ENCODE results near the gene ARHGAP26.
A peak's percentile ranks its signal among the peaks of the same experiment; 100 is the strongest.

Gene ARHGAP26

DNA sequence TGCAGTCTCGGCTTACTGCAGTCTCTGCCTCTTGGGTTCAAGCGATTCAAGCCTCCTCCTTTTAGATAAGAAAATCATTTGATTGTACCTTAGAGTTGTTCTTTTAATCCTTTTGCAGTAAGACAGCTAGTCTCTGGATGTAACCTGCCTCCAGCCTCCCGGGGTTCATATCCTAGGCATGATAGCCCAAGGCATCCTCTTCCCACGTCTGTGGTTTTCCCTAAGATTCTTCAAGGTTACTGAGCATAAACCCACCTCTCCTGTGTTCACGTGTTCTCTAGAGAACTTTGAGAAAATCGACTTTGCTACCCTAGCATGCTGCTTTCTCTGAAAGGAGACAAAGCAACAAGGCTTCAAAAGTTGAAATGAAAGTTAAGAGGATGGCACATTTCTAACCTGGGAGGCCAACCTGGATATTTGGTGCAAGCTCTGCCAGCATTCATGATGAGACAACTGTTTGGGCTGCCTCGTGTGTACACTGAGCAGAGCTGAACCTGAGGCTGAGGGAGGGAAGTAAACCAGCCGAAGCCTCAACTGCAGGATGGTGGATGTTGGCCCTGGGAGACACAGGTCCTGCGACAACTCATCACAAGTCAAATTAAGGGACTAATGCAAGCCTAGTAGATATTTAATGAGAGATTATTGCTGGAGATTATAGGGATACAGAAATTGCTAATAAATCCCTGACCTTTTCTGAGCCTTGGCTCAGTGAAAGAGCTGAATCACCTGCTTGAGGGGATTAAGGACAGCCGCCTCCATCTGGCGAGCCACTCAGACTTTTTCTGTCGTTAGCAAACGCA lies 261.8 kb downstream of the ARHGAP26 start:
- no peak overlapping the region for H3K4me3 ChIP-seq (IDR thresholded peaks at IDR 0.05; ENCODE audit: insufficient read depth, low read depth, low read length)
- H3K27ac ChIP-seq, result no peak overlapping the region
- H3K4me1 ChIP-seq (ENCODE audit: low read depth, poor library complexity, severe bottlenecking), result peaks cover 22% of the 10 kb centered on the region
- H3K27me3 ChIP-seq (ENCODE audit: insufficient read depth, low read depth), result no peaks in the 10 kb centered on the region
- H3K36me3 ChIP-seq (ENCODE audit: insufficient read depth), result no peaks in the 10 kb centered on the region
- H2AFZ ChIP-seq (ENCODE audit: low read depth), result no peak overlapping the region
- TF ChIP-seq, protein P1, sequence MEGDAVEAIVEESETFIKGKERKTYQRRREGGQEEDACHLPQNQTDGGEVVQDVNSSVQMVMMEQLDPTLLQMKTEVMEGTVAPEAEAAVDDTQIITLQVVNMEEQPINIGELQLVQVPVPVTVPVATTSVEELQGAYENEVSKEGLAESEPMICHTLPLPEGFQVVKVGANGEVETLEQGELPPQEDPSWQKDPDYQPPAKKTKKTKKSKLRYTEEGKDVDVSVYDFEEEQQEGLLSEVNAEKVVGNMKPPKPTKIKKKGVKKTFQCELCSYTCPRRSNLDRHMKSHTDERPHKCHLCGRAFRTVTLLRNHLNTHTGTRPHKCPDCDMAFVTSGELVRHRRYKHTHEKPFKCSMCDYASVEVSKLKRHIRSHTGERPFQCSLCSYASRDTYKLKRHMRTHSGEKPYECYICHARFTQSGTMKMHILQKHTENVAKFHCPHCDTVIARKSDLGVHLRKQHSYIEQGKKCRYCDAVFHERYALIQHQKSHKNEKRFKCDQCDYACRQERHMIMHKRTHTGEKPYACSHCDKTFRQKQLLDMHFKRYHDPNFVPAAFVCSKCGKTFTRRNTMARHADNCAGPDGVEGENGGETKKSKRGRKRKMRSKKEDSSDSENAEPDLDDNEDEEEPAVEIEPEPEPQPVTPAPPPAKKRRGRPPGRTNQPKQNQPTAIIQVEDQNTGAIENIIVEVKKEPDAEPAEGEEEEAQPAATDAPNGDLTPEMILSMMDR (conservative IDR thresholded peaks at IDR 0.05; ENCODE audit: low read depth, low read length), result no peak
- H3K4me2 ChIP-seq, result no peak overlapping the region
- no peaks in the 10 kb centered on the region for H4K20me1 ChIP-seq (ENCODE audit: insufficient read depth)
- H3K9ac ChIP-seq, result no peak overlapping the region
- H3K79me2 ChIP-seq (ENCODE audit: insufficient read depth, low read depth), result no peaks in the 10 kb centered on the region

DNA sequence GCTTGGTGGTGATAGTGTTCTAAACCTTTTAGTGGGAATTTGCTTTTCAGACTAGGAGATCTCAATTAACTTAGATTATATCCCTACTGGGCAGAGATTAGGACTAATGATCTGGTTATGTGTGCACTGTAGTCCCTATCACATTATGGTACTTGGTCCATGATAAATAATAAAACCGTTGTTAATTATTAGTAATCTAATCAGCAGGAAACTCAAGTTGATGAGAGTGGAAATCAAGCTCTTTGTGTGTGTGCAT lies 262.3 kb downstream of the ARHGAP26 start:
- no peaks in the 10 kb centered on the region for H3K36me3 ChIP-seq (ENCODE audit: insufficient read depth)
- H2AFZ ChIP-seq (ENCODE audit: low read depth), result no peak overlapping the region
- H4K20me1 ChIP-seq (ENCODE audit: insufficient read depth), result no peaks in the 10 kb centered on the region
- H3K4me1 ChIP-seq (ENCODE audit: low read depth, poor library complexity, severe bottlenecking), result peaks cover 27% of the 10 kb centered on the region
- H3K27me3 ChIP-seq (ENCODE audit: insufficient read depth, low read depth), result no peaks in the 10 kb centered on the region
- H3K9ac ChIP-seq, result no peak overlapping the region
- no peak overlapping the region for H3K4me3 ChIP-seq (IDR thresholded peaks at IDR 0.05; ENCODE audit: insufficient read depth, low read depth, low read length)
- H3K79me2 ChIP-seq (ENCODE audit: insufficient read depth, low read depth), result no peaks in the 10 kb centered on the region
- TF ChIP-seq, protein P1 (conservative IDR thresholded peaks at IDR 0.05; ENCODE audit: low read depth, low read length), result no peak
- H3K27ac ChIP-seq, result no peak overlapping the region
- H3K4me2 ChIP-seq, result no peak overlapping the region

DNA sequence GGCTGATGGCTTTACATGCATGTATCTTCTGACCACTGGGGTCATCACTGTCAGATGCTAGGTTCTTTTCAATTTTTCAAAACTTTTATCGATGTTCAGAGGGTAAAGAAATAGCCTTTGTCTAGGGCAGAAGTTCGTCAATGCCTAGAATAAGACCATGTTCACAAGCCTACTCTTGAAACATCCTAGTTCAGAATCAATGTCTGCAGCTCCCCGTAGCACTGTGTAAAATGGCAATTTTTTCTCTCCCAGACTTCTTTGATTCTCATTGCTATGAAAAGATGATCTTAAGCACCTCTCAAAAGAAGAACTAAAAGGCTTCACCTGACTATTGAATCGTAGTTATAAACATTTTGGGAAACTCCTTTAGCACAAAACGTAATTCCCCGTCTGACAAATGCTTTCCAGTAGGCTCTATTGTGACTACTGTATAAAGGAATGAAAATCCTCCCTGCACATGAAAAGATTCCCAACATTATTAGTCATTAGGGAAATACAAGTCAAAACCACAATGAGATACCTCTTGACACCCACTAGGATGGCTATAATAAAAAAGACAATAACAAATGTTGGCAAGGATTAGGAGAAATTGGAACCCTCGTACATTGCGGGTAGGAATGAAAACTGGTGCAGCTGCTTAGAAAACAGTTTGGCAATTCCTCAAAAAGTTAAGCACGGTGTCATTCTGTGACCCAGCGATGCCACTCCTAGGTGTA lies 263.5 kb downstream of the ARHGAP26 start:
- Histone ChIP-seq H4K20me1 (ENCODE audit: insufficient read depth) (no peaks in the 10 kb centered on the region), H3K4me2 (no peak overlapping the region), H2AFZ (ENCODE audit: low read depth) (no peak overlapping the region), H3K4me1 (ENCODE audit: low read depth, poor library complexity, severe bottlenecking) (peaks cover 39% of the 10 kb centered on the region), H3K36me3 (ENCODE audit: insufficient read depth) (no peaks in the 10 kb centered on the region), H3K27me3 (ENCODE audit: insufficient read depth, low read depth) (no peaks in the 10 kb centered on the region), H3K9ac (no peak overlapping the region), H3K27ac (no peak overlapping the region), H3K79me2 (ENCODE audit: insufficient read depth, low read depth) (no peaks in the 10 kb centered on the region), H3K4me3 (IDR thresholded peaks at IDR 0.05; ENCODE audit: insufficient read depth, low read depth, low read length) (no peak overlapping the region)
- TF ChIP-seq, protein P1 (conservative IDR thresholded peaks at IDR 0.05; ENCODE audit: low read depth, low read length), result no peak

DNA sequence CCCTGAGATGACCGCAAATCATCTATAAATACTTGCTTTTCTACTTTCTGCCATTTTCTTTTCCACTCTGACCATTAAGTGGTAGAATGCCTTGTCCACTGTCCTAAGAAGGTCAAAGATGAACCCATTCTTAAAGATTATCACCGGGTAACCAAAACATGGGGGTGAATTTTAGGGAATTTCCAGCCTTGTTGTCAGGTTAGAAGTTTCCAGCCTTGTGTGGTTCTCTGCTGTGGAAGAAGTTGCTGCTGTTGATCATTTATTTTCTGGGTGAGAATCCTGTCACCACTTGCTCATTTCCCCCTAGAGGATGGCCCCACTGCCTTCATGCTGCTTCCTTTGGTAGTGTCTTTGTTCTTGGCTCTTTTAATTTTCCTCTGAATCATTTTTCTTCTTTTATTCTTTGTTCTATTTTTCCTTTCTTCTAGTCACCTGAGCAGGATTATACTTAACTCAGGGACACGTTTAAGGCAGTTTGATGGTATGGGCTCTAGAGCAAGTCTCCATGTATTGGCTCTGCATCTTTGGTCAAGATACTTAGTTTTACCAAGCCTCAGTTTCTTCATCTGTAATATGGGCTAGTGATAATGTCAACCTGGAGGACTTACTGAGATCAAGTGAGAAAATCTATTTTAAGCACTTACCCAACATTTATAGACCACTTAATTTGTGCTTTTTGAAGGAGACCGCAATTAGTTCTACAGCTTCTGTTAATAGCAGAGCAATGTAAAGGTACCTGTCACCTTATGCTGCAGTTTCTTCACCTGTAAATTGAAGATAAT lies 266.2 kb downstream of the ARHGAP26 start:
- H3K4me2 ChIP-seq, result peak overlapping the region; percentile 36
- no peak overlapping the region for H3K4me3 ChIP-seq (IDR thresholded peaks at IDR 0.05; ENCODE audit: insufficient read depth, low read depth, low read length)
- H3K27me3 ChIP-seq (ENCODE audit: insufficient read depth, low read depth), result no peaks in the 10 kb centered on the region
- no peak overlapping the region for H3K27ac ChIP-seq
- TF ChIP-seq, protein P1 (conservative IDR thresholded peaks at IDR 0.05; ENCODE audit: low read depth, low read length), result no peak
- H2AFZ ChIP-seq (ENCODE audit: low read depth), result no peak overlapping the region
- no peaks in the 10 kb centered on the region for H3K79me2 ChIP-seq (ENCODE audit: insufficient read depth, low read depth)
- peaks cover 57% of the 10 kb centered on the region for H3K4me1 ChIP-seq (ENCODE audit: low read depth, poor library complexity, severe bottlenecking)
- H3K9ac ChIP-seq, result no peak overlapping the region
- no peaks in the 10 kb centered on the region for H4K20me1 ChIP-seq (ENCODE audit: insufficient read depth)
- H3K36me3 ChIP-seq (ENCODE audit: insufficient read depth), result no peaks in the 10 kb centered on the region
